ENCODE data around the gene KRT76.
"Not testable (repeated sequence)": the region's sequence is repeated elsewhere in the genome, so short reads cannot be mapped to it uniquely, and the experiment has no call there.

KRT76 gene

GRCh38 chr12:52766351-52767019 lies 10.7 kb downstream of the KRT76 start:
- DNase-seq (ENCODE audit: low read depth, low spot score): no peak

GRCh38 chr12:52765702-52766101 lies 11.4 kb downstream of the KRT76 start:
- no peak for DNase-seq (ENCODE audit: low read depth, low spot score)
- no peak overlapping the region for H3K27ac ChIP-seq

More at GRCh38 chr12:52766351-52767019, 10.7 kb downstream of the KRT76 start:
- no peak overlapping the region for H3K27ac ChIP-seq

DNA sequence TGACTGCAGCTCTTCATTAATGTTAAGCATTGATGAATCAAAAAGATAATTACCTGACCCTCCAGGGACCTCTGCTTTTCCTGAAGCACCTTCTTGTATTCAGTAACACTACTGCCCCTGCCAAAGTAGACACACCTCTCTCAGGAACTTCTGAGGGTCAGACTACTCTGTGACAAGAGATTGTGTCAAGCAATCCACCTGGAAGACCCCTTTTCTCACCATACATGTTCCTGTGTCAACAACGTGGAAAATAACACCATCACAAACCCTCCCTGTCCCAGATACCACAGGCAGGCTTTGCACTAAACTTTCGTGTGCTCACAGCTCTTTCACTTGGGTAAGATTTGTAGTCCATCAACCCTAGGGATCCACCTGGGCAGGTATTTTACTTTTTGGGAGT lies 13.2 kb downstream of the KRT76 start:
- DNase-seq (ENCODE audit: low read depth, low spot score): no peak
- H3K27ac ChIP-seq: no peak overlapping the region

GRCh38 chr12:52763036-52763659 lies 14.0 kb downstream of the KRT76 start:
- DNase-seq (ENCODE audit: low read depth, low spot score): no peak
- H3K27ac ChIP-seq: no peak overlapping the region

DNA sequence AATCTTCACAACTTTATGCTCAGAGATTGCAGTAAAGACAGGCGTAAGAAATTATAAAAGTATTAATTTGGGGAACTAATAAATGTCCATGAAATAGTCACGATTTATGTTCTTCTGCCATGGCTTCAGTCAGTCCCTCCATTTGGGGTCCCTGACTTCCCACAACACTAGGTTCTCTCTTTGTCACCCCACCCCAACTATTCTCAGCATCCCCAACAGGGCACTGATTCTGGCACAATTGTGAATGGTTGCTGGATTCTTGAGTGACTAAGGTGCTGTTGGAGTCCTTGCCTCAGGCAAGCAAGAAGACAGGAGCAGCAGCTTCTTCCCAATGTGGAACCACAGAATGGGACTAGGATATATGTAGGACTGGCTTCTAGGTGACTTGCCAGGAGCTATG lies 15.3 kb downstream of the KRT76 start:
- no peak for DNase-seq (ENCODE audit: low read depth, low spot score)
- H3K27ac ChIP-seq: no peak overlapping the region

- H3K27ac ChIP-seq; DNase-seq (ENCODE audit: low read depth, low spot score): not testable (repeated sequence)
These were observed 15.9 kb downstream of the KRT76 start for GRCh38 chr12:52761218-52761617.

DNA sequence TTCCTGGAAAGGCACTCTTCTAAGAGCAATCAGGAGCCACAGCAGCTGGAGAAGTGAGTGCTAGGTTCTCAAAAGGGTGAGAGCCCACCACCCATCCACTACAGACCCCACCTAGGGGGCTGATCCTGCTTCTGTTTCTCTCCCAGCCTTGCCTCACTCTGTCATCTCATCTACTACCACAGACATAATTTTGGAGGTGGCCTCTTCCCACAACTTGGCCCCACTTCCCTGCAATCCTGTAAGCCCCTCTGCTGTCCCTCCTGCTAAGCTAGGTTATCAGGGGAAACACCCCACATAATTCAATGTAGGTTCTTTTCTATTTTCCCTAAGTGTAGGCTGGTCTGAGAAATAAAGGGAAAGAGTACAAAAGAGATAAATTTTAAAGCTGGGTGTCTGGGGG lies 16.5 kb downstream of the KRT76 start:
- DNase-seq (ENCODE audit: low read depth, low spot score): no peak
- H3K27ac ChIP-seq: no peak overlapping the region

DNA sequence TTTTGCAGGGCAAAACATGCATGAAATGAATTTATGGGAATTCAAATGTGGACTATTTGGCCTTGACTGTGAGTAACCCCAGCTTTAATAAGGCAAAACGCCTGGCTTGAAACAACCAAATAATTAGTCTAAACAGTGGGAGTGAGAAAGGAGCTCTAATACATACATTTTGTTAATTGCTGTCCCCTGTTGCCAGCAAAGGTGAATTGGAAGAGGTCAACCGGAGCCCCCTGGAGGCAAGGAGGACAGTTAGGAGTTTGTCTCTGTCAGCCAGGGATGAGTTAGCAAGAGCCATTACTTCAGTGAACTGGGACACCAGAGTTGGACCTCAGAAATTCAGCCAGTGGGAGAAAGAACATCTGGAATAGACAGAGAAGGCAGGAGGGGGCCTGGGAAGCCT lies 17.4 kb downstream of the KRT76 start:
- DNase-seq (ENCODE audit: low read depth, low spot score): no peak
- no peak overlapping the region for H3K27ac ChIP-seq

DNA sequence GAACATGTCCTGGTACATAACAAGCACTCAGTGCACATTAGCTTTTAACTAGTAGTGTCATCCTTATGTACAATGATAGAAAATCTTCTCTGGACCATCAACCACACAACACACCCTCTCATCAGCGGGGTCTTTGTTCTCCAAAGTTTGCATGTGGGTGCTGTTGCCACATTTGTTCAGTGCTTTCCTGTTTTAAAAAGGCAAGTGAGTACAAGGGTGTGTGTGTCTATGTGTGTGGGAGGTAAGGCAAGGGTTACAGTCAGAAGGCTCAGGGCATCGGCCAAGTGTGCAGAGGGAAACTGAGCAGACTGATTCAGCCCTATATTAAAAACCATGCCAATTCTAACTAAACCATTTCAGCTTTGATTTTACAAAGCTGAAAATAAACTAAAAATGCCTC lies 17.9 kb downstream of the KRT76 start:
- no peak for DNase-seq (ENCODE audit: low read depth, low spot score)
- no peak overlapping the region for H3K27ac ChIP-seq

GRCh38 chr12:52757449-52758176 lies 19.5 kb downstream of the KRT76 start:
- no peak for DNase-seq (ENCODE audit: low read depth, low spot score)
- H3K27ac ChIP-seq: no peak overlapping the region

DNA sequence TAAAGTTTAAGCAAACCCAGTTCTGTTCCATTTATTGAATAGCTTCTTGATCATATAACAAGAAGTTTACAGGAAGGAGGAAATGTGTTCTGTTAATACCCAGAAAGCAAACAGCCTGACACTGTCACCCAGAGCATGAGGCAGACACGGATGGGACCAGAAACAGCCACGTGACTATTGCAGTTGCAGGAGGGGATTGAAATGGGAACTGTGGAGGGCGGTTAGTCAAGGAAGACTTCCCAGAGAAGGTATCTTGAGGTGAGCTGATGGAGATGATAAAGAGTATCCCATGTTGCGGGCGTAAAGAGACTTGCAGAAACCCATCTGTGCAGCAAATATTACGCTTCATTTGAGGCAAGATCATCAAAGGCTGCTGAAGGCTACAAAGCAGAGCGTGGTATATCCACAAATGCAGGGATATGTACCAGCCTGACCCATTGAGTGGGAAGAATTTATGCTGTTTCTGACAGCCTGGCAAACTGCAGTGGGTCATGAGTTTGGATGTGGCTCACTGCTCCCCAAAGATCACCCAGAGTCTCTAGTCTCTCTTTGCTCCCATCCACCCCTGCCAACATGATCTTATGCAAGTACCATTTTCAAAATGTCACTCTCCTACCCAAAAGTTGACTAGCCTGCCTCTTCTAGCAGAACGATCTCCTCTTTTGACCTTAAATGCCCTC lies 20.7 kb downstream of the KRT76 start:
- no peak overlapping the region for H3K27ac ChIP-seq
- DNase-seq (ENCODE audit: low read depth, low spot score): no peak

GRCh38 chr12:52755533-52755932 lies 21.6 kb downstream of the KRT76 start:
- no peak for DNase-seq (ENCODE audit: low read depth, low spot score)
- H3K27ac ChIP-seq: no peak overlapping the region

DNA sequence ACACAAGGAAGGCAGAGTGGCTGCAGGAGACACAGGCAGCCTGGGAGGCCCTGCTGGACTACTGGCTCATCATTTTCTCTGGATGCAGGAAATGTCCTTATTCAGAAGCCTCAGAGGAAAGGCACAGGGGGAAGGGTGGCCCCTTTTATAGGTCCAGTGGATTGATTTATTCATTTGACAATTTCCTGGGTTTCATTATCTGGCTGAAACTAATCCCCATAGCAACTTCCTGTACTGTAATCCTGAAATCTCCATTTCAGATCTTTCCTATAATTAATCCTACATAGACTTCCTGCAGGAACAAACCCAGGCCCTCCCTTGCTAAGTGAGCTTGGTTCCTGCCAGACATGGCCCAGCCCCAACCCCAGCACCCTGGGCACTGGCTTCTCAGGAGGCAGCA lies 23.0 kb downstream of the KRT76 start:
- DNase-seq (ENCODE audit: low read depth, low spot score): no peak
- H3K27ac ChIP-seq: no peak overlapping the region

DNA sequence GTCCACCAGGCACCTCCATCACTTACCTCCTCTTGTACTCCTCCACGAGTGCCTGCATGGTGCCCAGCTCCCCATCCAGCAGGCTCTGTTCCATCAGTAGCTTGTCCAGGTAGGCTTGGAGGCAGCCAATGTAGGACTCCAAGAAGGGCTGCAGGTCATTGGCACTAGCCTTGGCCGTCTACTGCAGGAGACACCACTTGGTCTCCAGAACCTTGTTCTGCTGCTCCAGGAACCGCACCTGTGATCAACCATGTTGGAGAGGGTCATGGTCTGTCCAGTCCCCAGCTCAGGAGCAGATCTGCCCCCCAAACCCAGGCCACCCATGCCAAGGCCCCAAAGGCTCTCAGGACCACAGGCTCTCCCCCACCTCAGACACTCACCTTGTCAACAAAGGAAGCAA lies 23.9 kb downstream of the KRT76 start:
- DNase-seq (ENCODE audit: low read depth, low spot score): no peak
- no peak overlapping the region for H3K27ac ChIP-seq

- no peak for DNase-seq (ENCODE audit: low read depth, low spot score)
- H3K27ac ChIP-seq: no peak overlapping the region
These were observed 24.6 kb downstream of the KRT76 start for GRCh38 chr12:52752516-52752915.

GRCh38 chr12:52751795-52752194 lies 25.4 kb downstream of the KRT76 start:
- DNase-seq (ENCODE audit: low read depth, low spot score): no peak
- no peak overlapping the region for H3K27ac ChIP-seq

GRCh38 chr12:52750532-52750931 lies 26.6 kb downstream of the KRT76 start:
- DNase-seq (ENCODE audit: low read depth, low spot score); H3K27ac ChIP-seq: not testable (repeated sequence)

DNA sequence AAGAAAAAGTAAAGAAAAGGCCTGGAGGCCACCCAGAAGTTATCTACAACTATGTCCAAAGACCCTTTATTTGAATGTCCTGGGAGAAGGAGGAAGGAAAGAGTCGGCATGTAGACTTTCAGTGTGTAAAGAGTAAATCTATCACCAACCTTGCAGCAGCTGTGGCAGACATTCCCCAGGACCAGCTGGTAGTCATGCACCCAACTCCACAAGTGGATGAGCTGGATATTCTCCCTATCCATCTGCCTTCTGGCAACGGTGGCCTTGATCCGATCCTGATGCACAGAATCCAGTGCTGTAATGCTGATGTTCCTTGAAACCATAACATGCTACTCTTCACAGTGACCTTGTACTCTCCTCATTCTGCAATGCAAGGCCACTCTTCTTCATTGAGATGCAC lies 27.3 kb downstream of the KRT76 start:
- no peak overlapping the region for H3K27ac ChIP-seq
- no peak for DNase-seq (ENCODE audit: low read depth, low spot score)

- no peak for DNase-seq (ENCODE audit: low read depth, low spot score)
- H3K27ac ChIP-seq: no peak overlapping the region
These were observed 28.6 kb downstream of the KRT76 start for GRCh38 chr12:52748578-52748977.

- no peak overlapping the region for H3K27ac ChIP-seq
- no peak for DNase-seq (ENCODE audit: low read depth, low spot score)
These were observed 31.6 kb downstream of the KRT76 start for GRCh38 chr12:52745554-52745953.

All from epithelial cell of prostate (primary cell).